Mesothelial cell of epicardium (in vitro differentiated cells): ENCODE data around the gene POLR1H. TPM values are rescaled to one million over a fixed set of nuclear protein-coding genes. Genes with fewer than 3 reads are reported as not detected.

Source experiments
- DNase-seq, 2 experiments: peaks; one replicate each; pipeline ENCODE4 v3.0.0; 2021; ENCODE audit warnings: low spot score in 2 of 2; ENCODE audit not compliant: unreplicated experiment in 2 of 2
- H3K27ac Mint-ChIP-seq: 2 replicates; pipeline ENCODE4 v1.8.0; 2021; ENCODE audit warnings: mixed read lengths
- H3K27me3 Mint-ChIP-seq: 2 replicates; pipeline ENCODE4 v1.8.0; 2021; ENCODE audit warnings: low read depth, mixed read lengths
- H3K36me3 Mint-ChIP-seq: 2 replicates; pipeline ENCODE4 v1.8.0; 2021; ENCODE audit warnings: mixed read lengths
- H3K4me1 Mint-ChIP-seq: 2 replicates; pipeline ENCODE4 v1.8.0; 2021; ENCODE audit warnings: mixed read lengths
- H3K4me3 Mint-ChIP-seq: 2 replicates; pipeline ENCODE4 v1.8.0; 2021; ENCODE audit warnings: mild to moderate bottlenecking, moderate library complexity, mixed read lengths
- H3K9me3 Mint-ChIP-seq: 2 replicates; pipeline ENCODE4 v1.8.0; 2021; ENCODE audit warnings: mixed read lengths
- CTCF ChIP-seq: fragments of 200-600 bp; sonication (generic); IDR thresholded peaks from one replicate; pipeline ENCODE4 v1.5.0; 2021; ENCODE audit warnings: antibody characterized with exemption; ENCODE audit not compliant: unreplicated experiment
- total RNA-seq: library from RNA; stranded (reverse); gene quantifications from 3 replicates; pipeline ENCODE4 v1.2.1, GENCODE V29; 2021

The POLR1H gene
- total RNA-seq, 1 donor from 2014 or later = 31.1 TPM

GRCh38 chr6:30071081-30071818, 10.2 kb downstream of the POLR1H start:
- Mint-ChIP-seq H3K36me3 (peaks cover 18% of the 10 kb centered on the region), H3K9me3 (no peaks in the 10 kb centered on the region), H3K4me3 (peak overlapping the region; percentile 28), H3K27me3 (peaks cover 65% of the 10 kb centered on the region), H3K27ac (no peak overlapping the region), H3K4me1 (peaks cover 35% of the 10 kb centered on the region)
- TF ChIP-seq CTCF = no peak
- DNase-seq = peak; percentile 32 to 52

GRCh38 chr6:30071858-30072257, 10.8 kb downstream of the POLR1H start:
- no peak for TF ChIP-seq CTCF
- H3K27ac Mint-ChIP-seq = no peak overlapping the region

GRCh38 chr6:30073489-30074235, 12.6 kb downstream of the POLR1H start:
- peak overlapping the region; percentile 58 for H3K4me3 Mint-ChIP-seq
- H3K4me1 Mint-ChIP-seq = peaks cover 22% of the 10 kb centered on the region
- DNase-seq = no peak
- H3K36me3 Mint-ChIP-seq = peaks cover 17% of the 10 kb centered on the region
- no peak for TF ChIP-seq CTCF
- H3K27ac Mint-ChIP-seq = no peak overlapping the region
- peaks cover 90% of the 10 kb centered on the region for H3K27me3 Mint-ChIP-seq
- H3K9me3 Mint-ChIP-seq = no peaks in the 10 kb centered on the region

More at GRCh38 chr6:30071858-30072257, 10.8 kb downstream of the POLR1H start:
- no peaks in the 10 kb centered on the region for H3K9me3 Mint-ChIP-seq
- peaks cover 71% of the 10 kb centered on the region for H3K27me3 Mint-ChIP-seq
- H3K36me3 Mint-ChIP-seq = peaks cover 18% of the 10 kb centered on the region
- no peak for DNase-seq
- H3K4me3 Mint-ChIP-seq = peak overlapping the region; percentile 20
- peaks cover 33% of the 10 kb centered on the region for H3K4me1 Mint-ChIP-seq

- H3K36me3 Mint-ChIP-seq = peaks cover 15% of the 10 kb centered on the region
- peak overlapping the region; percentile 58 for H3K4me3 Mint-ChIP-seq
- TF ChIP-seq CTCF = no peak
- peaks cover 22% of the 10 kb centered on the region for H3K4me1 Mint-ChIP-seq
- H3K9me3 Mint-ChIP-seq = no peaks in the 10 kb centered on the region
- no peak for DNase-seq
- H3K27me3 Mint-ChIP-seq = peaks cover 97% of the 10 kb centered on the region
- H3K27ac Mint-ChIP-seq = no peak overlapping the region
Observed at GRCh38 chr6:30074331-30075093, 13.4 kb downstream of the POLR1H start.

- DNase-seq = no peak
- Mint-ChIP-seq H3K4me3 (peak within 1 kb of the TSS; percentile 61), H3K27ac (no peak within 1 kb of the TSS), H3K9me3 (no peaks in the 10 kb centered on the region), H3K4me1 (peaks cover 22% of the 10 kb centered on the region), H3K27me3 (peaks cover 97% of the 10 kb centered on the region), H3K36me3 (peaks cover 8% of the 10 kb centered on the region)
- no peak for TF ChIP-seq CTCF
Observed at GRCh38 chr6:30075094-30075789, 14.2 kb downstream of the POLR1H start, which contains the start of gene RNF39. Gene RNF39, minus strand, starts transcription at chr6:30075769. Its CDS starts 184 bp downstream, at chr6:30075585.
